HL-60 (cell line): ENCODE data around the gene CABP2.
"Not testable (repeated sequence)": the region's sequence is repeated elsewhere in the genome, so short reads cannot be mapped to it uniquely, and the experiment has no call there.

ENCODE experiments used
- DNase-seq, 2 experiments: peaks; one replicate each; pipeline ENCODE4 v3.0.0-alpha.2; 2010 to 2020; ENCODE audit warnings: low read depth in 1 of 2, low spot score in 1 of 2
- H3K27ac ChIP-seq: fragments of 250-450 bp; sonication (Bioruptor Pico); replicated peaks from 2 replicates; pipeline ENCODE4 v1.5.1; 2020; ENCODE audit warnings: mild to moderate bottlenecking, moderate library complexity
- H3K27me3 ChIP-seq: fragments of 250-450 bp; sonication (Bioruptor Pico); 2 replicates; pipeline ENCODE4 v1.5.1; 2021; ENCODE audit warnings: mild to moderate bottlenecking, moderate library complexity; ENCODE audit not compliant: insufficient read depth, poor library complexity, severe bottlenecking
- H3K4me3 ChIP-seq: replicated peaks from 2 replicates; pipeline ENCODE4 v1.5.1; 2011; ENCODE audit warnings: mild to moderate bottlenecking, control low read depth, low read length; ENCODE audit not compliant: insufficient read depth
- CTCF ChIP-seq: IDR thresholded peaks from one replicate; pipeline ENCODE4 v1.5.1; 2011; ENCODE audit warnings: low read length, control low read depth, inconsistent platforms; ENCODE audit not compliant: insufficient read depth
- GABPA ChIP-seq: IDR thresholded peaks from 2 replicates; pipeline ENCODE4 v1.6.1; 2012; ENCODE audit warnings: low read depth
- POLR2AphosphoS5 ChIP-seq: IDR thresholded peaks from 2 replicates; pipeline ENCODE4 v1.6.1; 2012; ENCODE audit warnings: low read depth
- REST ChIP-seq: IDR thresholded peaks from 2 replicates; pipeline ENCODE4 v1.6.1; 2012; ENCODE audit warnings: low read depth; ENCODE audit not compliant: insufficient replicate concordance
- SPI1 ChIP-seq: IDR thresholded peaks from 2 replicates; pipeline ENCODE4 v1.6.1; 2012; ENCODE audit warnings: low read depth, mild to moderate bottlenecking, borderline replicate concordance

CABP2 gene

GRCh38 chr11:67517784-67518552 is 5.3 kb downstream of the CABP2 start:
- DNase-seq: no peak
- TF ChIP-seq REST (no peak), CTCF (no peak), GABPA (no peak), POLR2AphosphoS5 (no peak), SPI1 (no peak)
- Histone ChIP-seq H3K27me3 (no peaks in the 10 kb centered on the region), H3K4me3 (no peak overlapping the region), H3K27ac (no peak overlapping the region)

- no peaks in the 10 kb centered on the region for H3K27me3 ChIP-seq
- DNase-seq: no peak
- H3K27ac ChIP-seq: no peak overlapping the region
- TF ChIP-seq POLR2AphosphoS5 (no peak), CTCF (no peak), REST (no peak), SPI1 (no peak), GABPA (no peak)
- no peak overlapping the region for H3K4me3 ChIP-seq
Measured at GRCh38 chr11:67516806-67517205, 6.4 kb downstream of the CABP2 start.

GRCh38 chr11:67514116-67514515 is 9.1 kb downstream of the CABP2 start:
- Histone ChIP-seq H3K27me3 (no peaks in the 10 kb centered on the region), H3K27ac (no peak overlapping the region), H3K4me3 (no peak overlapping the region)
- no peak for DNase-seq
- TF ChIP-seq REST (no peak), POLR2AphosphoS5 (no peak), GABPA (no peak), SPI1 (no peak), CTCF (no peak)

- not testable (repeated sequence) for H3K27me3 ChIP-seq
Measured at GRCh38 chr11:67511558-67511957, 11.7 kb downstream of the CABP2 start.

More at GRCh38 chr11:67511558-67511957, 11.7 kb downstream of the CABP2 start:
- DNase-seq, H3K27ac ChIP-seq, H3K4me3 ChIP-seq: not testable (repeated sequence)
